ENCODE results near the gene CYTH2. TPM values are rescaled to one million over a fixed set of nuclear protein-coding genes. Genes with fewer than 3 reads are reported as not detected.
"Not testable (repeated sequence)": the region's sequence is repeated elsewhere in the genome, so short reads cannot be mapped to it uniquely, and the experiment has no call there.

The CYTH2 gene
- total RNA-seq, 1 experiment from 2014 or later: 26.3 TPM

DNA sequence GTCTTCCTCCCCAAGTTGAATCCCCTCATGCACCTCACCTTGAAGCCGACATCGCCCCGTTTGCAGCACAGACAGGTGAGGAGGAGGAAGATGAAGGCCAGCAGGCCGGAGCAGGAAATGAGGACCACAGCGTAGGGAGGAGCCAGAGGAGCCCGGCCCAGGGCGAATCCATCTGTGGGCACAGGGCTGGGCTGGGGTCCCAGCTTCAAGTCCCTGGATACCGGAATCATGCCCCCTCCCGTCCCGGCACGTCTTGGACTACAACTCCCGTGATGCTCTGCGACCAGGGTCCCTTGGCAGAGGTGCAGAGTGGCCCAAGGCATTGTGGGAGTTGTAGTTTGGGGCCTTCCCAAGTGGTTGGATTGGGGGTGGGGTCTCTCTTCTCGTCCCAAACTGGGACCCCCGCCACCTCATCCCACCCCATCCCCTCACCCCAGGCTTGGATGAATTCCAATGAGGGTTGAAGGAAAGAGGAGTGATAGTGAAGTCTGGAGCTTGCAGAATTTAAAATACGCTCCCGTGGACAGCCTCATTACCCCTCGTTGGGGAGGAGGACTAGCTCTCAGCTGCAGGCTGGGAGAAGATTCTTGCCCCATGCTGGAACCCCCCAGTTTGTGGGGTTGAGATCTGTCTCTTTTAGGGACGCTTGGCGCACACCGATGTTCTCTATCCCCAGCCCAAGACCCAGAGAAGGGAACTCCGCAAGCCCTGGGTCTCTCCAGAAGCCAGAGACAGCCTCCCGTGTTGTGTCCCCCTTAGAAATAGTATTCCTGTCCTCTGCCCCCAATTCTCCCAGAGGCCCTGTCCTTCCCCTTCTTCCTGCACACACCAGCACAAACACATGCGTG, 41.5 kb downstream of the CYTH2 start:
- peak; percentile 38 for DNase-seq (ENCODE audit: extremely low read depth, low read depth)

DNA sequence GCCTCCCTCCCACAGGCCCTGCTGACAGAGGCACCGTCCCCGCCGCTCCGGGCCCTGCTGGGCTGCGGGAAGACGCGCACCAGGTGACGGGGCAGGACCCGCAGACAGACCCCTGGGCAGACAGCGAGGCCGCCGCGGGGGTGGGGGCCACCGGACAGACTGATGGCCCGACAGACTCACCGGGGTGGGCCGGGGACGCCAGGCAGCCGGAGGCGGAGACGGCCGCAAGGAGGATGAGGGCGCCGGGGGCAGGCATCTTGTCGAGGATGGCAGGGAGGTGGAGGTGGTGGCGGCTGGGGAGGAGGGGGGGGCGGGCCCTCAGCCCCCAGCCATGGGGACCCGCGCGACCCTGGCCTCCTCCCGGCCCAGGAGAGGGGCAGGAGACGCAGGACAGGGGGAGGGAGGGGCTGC, 42.2 kb downstream of the CYTH2 start:
- no peak for DNase-seq (ENCODE audit: extremely low read depth, low read depth)

GRCh38 chr19:48511800-48512503, 42.8 kb downstream of the CYTH2 start, which contains the start of gene LMTK3:
LMTK3 (minus strand) TSS chr19:48511835; CDS start chr19:48511576, 259 bp downstream.
- DNase-seq (ENCODE audit: extremely low read depth, low read depth): no peak

- DNase-seq (ENCODE audit: extremely low read depth, low read depth): no peak
Measured at GRCh38 chr19:48512504-48513288, 43.5 kb downstream of the CYTH2 start.

DNA sequence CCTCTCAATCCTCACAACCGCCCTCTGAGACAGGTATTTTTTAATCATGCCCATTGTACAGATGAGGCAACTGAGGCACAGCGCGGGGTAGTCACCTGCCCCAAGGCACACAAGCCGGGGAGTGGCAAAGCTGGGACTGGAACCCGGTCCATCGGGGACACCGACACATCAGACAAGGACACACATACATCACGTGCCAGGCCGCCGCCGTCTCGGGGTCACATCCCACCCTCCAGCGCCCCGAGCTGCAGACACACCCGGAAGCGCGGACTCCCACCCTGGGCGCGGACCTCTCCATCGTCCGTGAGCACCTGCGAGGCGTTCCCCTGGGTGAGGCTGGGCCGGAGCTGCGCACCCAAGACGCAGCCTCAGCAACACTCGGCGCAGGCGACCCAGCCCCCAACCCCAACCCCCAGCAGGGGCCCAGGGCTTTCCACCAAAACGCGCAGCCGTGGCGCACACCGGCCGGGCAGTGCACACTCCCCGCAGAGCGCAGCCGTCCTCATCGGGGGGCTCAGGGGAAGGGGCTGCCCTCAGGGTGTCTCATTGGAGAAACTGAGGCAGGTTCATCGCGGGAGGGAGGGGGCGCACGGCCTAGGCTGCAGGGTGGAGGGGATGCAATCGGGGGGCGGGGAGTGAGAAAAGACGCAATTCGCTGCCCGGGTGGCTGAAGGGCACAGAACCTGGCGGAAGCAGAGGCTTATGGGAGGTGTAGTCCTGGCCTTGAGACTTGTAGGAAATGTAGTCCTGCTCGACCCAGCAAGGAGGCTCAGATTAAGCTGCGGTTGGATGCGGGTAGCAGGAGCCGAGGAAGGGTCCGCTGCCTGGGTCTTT, 44.3 kb downstream of the CYTH2 start:
- DNase-seq (ENCODE audit: extremely low read depth, low read depth): peak; percentile 56

GRCh38 chr19:48514123-48514458, 44.9 kb downstream of the CYTH2 start:
- DNase-seq (ENCODE audit: extremely low read depth, low read depth): no peak

- DNase-seq (ENCODE audit: extremely low read depth, low read depth): no peak
Measured at GRCh38 chr19:48516536-48516935, 47.4 kb downstream of the CYTH2 start.

- no peak for DNase-seq (ENCODE audit: extremely low read depth, low read depth)
Measured at GRCh38 chr19:48518207-48518606, 49.0 kb downstream of the CYTH2 start.

DNA sequence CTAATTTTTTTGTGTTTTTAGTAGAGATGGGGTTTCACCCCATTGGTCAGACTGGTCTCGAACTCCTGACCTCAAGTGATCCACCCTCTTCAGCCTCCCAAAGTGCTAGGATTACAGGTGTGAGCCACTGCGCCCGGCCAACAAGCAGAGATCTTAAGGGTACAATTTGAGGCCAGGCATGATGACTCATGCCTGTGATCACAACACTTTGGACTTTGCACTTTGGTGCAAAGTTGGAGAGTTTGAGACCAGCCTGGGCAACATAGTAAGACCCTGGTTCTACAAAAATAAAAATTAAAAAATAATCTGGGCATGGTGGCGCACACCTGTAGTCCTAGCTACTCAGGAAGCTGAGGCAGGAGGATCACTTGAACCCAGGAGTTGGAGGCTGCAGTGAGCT, 50.3 kb downstream of the CYTH2 start:
- not testable (repeated sequence) for DNase-seq (ENCODE audit: extremely low read depth, low read depth)

DNA sequence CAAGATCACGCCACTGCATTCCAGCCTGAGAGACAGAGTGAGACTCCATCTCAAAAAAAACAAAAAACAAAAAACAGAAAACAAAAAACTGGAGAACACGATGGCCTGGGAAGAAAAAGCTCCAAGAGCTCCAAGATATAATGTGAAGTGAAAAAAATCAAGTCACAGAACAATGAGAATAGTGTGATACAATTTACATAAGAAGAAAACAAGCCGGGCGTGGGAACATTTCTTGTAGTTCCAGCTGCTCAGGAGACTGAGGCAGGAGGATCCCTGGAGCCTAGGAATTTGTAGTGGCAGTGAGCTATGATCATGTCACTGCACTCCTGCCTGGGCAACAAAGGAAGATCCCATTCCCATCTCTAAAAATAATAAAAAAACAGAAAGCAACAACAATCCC, 51.0 kb downstream of the CYTH2 start:
- DNase-seq (ENCODE audit: extremely low read depth, low read depth): no peak

- no peak for DNase-seq (ENCODE audit: extremely low read depth, low read depth)
Measured at GRCh38 chr19:48524221-48524620, 55.1 kb downstream of the CYTH2 start.

DNA sequence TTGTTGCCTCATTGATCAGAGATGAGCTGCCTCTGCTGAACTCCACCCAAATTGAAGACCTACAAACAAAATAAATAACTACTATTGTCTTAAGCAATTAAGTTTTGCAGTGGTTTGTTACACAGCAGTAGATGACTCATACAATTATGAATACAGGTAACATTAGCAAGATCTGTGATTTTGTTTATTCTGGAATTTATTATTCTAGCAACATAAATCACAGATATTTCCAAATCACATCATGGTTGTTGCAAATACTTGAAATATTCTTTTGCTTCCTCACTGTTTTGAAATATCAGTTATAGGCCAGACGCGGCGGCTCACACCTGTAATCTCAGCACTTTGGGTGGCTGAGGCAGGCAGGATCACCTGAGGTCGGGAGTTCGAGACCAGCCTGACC, 55.6 kb downstream of the CYTH2 start:
- no peak for DNase-seq (ENCODE audit: extremely low read depth, low read depth)

DNA sequence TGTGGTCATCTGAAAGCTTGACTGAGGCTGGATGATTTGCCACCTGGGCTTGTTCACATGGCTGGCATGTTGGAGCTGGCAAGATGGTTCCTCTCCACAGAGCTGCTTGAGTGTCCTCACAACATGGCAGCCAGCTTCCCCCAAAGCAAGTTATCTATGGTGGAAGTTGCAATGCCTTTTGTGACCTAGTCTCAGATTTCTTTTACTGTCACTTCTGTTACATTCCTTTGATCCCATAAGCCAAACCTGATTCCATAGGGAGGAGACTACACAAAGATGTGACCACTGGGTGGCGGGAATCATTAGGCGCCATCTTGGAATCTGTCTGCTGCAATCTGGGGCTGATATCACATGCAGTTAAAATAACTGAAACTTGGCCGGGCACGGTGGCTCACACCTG, 60.0 kb downstream of the CYTH2 start:
- DNase-seq (ENCODE audit: extremely low read depth, low read depth): no peak

DNA sequence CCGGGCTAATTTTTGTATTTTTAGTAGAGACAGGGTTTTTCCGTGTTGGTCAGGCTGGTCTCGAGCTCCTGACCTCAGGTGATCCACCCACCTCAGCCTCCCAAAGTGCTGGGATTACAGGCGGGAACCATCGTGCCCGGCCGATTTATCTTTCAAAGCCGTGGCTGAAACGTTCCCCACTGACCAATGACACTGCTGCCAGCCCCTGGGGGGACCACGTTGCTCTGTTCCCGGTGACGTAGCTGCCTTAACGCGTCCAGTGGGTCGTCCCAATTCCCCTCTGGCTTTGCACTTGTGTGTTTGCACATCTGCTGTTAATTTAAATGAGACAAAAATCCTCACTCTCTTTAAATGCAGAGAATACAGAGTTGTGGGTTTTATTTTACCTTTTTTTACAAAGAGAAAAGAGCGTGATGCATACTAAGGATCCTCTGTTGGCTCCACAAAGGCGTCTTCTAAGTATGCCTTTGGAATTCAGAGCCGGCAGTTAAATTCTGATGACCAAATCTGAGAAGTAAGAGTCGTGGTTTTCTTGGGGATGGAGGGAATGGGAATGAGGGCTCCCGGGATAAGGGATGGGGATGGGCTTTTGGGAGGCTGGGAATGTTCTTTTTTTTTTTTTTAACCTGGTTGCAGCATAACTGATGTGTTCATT, 61.0 kb downstream of the CYTH2 start:
- DNase-seq (ENCODE audit: extremely low read depth, low read depth): no peak

DNA sequence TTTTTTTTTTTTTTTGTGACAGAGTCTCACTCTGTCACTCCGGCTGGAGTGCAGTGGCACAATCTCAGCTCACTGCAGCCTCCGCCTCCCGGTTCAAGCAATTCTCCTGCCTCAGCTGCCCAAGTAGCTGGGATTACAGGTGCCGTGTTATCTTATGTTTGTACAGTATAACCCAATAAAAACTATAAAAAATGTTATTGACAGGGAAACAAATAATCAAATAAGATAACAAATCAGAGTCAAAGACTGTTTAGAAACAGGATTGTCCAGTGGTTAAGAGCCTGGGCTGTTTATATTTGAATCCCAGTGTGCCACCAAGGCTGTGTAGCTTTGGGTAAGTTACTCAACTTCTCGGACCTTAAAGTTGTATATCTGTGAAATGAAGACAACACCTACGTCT, 61.6 kb downstream of the CYTH2 start:
- no peak for DNase-seq (ENCODE audit: extremely low read depth, low read depth)

Other genes starting within 250 kb of the CYTH2 start
- 25.6 and 25.8 TPM in 2 replicates for gene CARD8, start 213.5 kb upstream of the CYTH2 start, total RNA-seq (2014; rRNA removed; shearing (Covaris generic))
- 3.3 and 3.7 TPM in 2 replicates for gene ZNF114, start 199.3 kb upstream of the CYTH2 start, total RNA-seq (2014; rRNA removed; shearing (Covaris generic))
- 80.7 and 84.7 TPM in 2 replicates for gene EMP3, start 143.8 kb upstream of the CYTH2 start, total RNA-seq (2014; rRNA removed; shearing (Covaris generic))
- gene TMEM143, start 105.4 kb upstream of the CYTH2 start, total RNA-seq (2014; rRNA removed; shearing (Covaris generic)): 2.4 and 4.0 TPM in 2 replicates
- 0.17 TPM in 1 of 2 replicates, not detected in the other for gene SYNGR4, start 105.0 kb upstream of the CYTH2 start, total RNA-seq (2014; rRNA removed; shearing (Covaris generic))
- 78.2 and 78.7 TPM in 2 replicates for gene KDELR1, start 77.8 kb upstream of the CYTH2 start, total RNA-seq (2014; rRNA removed; shearing (Covaris generic))
- 0.25 and 0.40 TPM in 2 replicates for gene GRIN2D, start 75.7 kb upstream of the CYTH2 start, total RNA-seq (2014; rRNA removed; shearing (Covaris generic))
- gene GRWD1, start 23.4 kb upstream of the CYTH2 start, total RNA-seq (2014; rRNA removed; shearing (Covaris generic)): 19.3 and 26.3 TPM in 2 replicates
- gene KCNJ14, start 13.8 kb upstream of the CYTH2 start, total RNA-seq (2014; rRNA removed; shearing (Covaris generic)): 1.8 and 2.0 TPM in 2 replicates
- gene LMTK3, start 42.5 kb downstream of the CYTH2 start, total RNA-seq (2014; rRNA removed; shearing (Covaris generic)): 0.05 TPM in 1 of 2 replicates, not detected in the other
- gene SULT2B1, start 82.8 kb downstream of the CYTH2 start, total RNA-seq (2014; rRNA removed; shearing (Covaris generic)): 0.12 TPM in 1 of 2 replicates, not detected in the other
- gene SPACA4, start 137.4 kb downstream of the CYTH2 start, total RNA-seq (2014; rRNA removed; shearing (Covaris generic)): not detected in 2 replicates
- gene FAM83E, start 145.7 kb downstream of the CYTH2 start, total RNA-seq (2014; rRNA removed; shearing (Covaris generic)): 0.57 TPM in 1 of 2 replicates, not detected in the other
- 1,411 and 1,488 TPM in 2 replicates for gene RPL18, start 149.8 kb downstream of the CYTH2 start, total RNA-seq (2014; rRNA removed; shearing (Covaris generic))
- gene SPHK2, start 150.1 kb downstream of the CYTH2 start, total RNA-seq (2014; rRNA removed; shearing (Covaris generic)): 6.7 and 6.9 TPM in 2 replicates
- gene DBP, start 168.0 kb downstream of the CYTH2 start, total RNA-seq (2014; rRNA removed; shearing (Covaris generic)): 3.0 and 3.5 TPM in 2 replicates
- 3.3 and 4.3 TPM in 2 replicates for gene CA11, start 176.8 kb downstream of the CYTH2 start, total RNA-seq (2014; rRNA removed; shearing (Covaris generic))
- not detected in 2 replicates for gene NTN5, start 203.6 kb downstream of the CYTH2 start, total RNA-seq (2014; rRNA removed; shearing (Covaris generic))
- gene FUT2, start 226.6 kb downstream of the CYTH2 start, total RNA-seq (2014; rRNA removed; shearing (Covaris generic)): not detected in 2 replicates

Data from NCI-H460 (cell line).